ENCODE results near the gene CERKL.
A peak's percentile ranks its signal among the peaks of the same experiment; 100 is the strongest.

CERKL gene

DNA sequence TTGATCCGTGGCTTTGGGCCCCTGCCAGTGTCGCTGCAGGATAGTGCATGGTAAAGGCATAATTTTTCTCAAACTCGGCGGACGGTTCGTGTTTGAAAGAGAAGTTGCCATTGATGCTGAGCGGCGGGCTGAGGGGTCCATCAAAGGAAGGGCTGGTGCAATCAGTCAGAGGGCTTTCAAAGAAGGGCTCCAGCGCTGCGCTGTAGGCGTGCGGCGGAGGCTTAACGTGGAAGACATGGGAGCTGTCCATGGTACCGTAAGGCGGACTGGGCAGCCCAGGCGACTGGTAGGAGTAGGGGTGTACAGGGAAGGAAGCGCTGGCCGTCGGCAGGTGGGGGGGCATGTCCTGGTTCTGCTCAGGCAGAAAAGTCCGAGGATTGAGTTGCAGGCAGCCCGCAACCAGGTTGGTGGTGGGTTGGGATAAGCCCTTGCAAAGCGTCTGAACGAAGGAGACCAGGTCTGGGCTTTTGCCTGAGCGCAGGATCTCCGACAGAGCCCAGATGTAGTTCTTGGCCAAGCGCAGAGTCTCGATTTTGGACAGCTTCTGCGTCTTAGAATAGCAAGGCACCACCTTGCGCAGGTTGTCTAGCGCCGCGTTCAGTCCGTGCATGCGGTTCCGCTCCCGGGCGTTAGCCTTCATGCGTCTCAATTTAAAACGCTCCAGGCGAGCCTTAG lies 21.1 kb upstream of the CERKL start:
- DNase-seq, result peak; percentile 47

DNA sequence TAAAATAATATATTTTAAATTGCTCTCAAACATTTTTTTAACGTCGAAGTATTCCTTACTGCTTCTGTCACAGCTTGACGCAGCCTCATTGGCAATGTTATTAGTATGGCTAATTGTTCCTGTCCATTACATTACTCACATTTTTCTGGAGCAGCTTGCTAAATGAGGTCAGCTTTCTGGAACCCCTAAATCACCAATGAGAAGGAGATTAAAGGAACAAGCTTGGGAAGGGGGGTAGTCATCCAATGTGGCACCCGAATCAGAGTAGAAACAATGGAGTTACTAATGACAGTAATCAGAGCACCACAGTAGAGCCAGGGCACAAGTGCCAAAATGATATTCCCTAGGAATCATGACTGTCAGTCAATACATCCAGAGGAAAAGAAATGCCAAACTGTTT lies 18.3 kb upstream of the CERKL start:
- DNase-seq, result no peak

DNA sequence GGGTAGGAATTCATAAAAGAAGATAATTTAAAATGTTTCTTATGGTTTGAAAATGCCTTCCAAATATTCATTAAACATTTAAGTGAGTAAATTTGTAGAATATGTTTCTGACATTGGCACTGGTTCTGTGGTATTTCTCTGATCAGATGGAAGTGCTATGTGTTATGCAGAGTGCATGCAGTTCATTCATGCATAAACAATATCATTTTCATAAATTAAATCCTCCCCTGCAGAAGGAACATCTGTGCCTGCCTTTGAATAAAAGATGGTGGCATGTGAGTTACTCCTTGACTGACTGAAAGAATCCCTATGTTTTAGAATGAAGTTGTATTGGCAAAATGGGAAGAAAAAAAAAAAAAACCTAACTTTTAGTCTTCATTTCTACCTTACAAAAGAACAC lies 17.6 kb upstream of the CERKL start:
- no peak for DNase-seq

DNA sequence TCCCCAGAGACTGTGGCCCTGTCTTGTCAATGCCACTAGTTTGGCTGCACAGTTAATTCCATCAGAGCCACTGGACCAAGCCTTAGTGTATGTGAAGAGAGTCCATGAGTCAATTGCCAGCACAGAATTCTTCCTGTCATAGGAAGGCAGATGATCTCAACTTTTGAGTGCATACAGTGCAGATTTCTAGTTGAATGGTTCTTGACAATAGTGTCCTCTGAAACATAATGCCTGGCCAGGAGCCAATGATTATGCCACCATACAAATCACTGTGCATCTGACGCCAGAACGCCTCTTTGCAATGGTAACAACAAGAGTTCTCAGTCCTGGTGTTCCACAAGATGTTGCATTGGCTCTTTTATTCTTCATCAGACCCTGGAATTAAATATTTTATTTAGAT lies 16.3 kb upstream of the CERKL start:
- no peak for DNase-seq

DNA sequence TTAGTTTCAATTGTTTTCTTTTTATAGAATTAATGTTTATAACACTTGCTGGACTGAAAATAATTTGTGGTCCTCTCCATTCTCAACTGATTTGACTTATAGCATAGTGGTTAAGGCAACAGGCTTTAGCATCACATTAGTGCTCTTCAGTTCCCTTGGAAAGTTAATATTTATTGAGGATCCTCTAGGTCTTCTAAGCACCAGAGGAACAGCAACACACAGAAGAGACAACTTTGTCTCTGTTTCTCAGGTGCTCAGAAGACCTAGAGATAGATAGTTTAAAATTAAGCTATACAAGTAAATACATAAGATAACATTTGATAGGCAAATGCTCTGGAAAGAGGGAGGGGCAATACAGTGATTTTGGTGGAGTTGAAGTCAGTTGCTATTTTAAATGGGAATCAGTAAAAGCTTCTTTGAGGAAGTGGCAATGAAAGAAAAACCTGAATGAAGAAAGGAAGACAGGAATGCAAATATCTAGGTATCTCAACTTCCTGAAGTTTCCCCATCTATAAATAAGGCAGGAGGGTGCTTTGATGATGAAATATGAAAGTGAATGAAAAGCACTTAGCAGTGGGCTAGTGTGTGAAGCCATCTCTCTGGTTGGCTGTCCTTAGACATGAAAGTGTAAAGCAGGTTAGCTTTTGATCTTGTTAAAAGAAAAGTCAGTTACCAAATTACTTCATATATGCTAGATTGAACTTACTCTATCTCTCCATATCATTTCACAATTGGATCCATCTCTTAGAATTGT lies 15.5 kb upstream of the CERKL start:
- DNase-seq, result no peak

DNA sequence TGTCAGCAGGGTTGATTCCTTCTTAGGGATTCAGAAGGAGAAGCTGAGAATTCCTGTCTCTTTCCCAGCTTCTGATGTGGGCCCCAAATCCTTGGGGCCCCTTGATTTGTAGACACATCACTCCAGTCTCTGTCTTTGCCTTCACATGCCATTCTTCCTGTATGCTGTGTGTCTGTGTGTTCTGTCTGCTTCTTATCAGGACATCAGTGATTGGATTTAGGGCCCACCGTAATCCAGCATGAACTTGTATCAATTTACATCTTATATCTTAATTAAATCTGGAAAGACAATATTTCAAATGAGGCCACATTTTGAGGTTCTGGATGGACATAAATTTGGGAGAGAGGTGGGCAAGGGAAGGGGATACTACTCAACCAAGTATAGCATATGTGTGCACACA lies 13.7 kb upstream of the CERKL start:
- DNase-seq, result no peak

DNA sequence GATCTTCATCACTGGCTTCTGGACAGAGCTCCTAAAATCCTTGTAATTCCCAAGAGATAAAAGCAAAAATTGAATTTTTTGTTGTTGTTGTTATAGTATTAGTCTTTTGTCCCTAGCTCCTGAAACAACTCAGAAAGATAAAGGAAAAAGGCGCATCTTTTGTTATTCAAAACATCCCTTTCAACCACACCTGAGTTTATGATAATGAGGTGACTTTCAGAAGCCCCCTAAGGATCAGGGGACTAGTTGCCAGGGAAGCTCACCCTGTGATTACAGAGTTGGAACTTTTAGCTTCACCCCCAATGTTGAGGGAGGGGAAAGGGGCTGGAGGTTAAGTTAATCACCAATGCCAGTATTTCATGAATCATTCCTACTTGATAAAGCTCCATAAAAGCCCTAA lies 10.3 kb upstream of the CERKL start:
- no peak for DNase-seq

DNA sequence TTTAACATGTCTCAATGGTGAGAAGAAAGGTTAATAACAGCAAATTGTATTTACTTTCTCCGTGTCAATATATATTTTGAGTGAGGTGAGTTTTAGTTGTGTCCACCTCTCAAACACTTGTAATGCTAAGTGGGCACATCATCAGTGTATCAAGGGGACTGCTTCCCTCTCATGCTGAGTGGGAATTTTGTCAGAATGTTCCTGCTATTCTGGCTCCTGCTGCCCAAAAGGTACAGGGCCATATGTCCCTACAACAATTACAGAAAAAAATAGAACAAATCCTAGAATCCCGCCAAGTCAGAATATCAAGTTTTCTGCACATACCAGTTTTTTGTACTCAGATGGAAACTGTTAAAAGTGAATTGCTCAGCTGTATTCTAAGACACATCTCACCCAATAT lies 5.4 kb upstream of the CERKL start:
- no peak for DNase-seq

DNA sequence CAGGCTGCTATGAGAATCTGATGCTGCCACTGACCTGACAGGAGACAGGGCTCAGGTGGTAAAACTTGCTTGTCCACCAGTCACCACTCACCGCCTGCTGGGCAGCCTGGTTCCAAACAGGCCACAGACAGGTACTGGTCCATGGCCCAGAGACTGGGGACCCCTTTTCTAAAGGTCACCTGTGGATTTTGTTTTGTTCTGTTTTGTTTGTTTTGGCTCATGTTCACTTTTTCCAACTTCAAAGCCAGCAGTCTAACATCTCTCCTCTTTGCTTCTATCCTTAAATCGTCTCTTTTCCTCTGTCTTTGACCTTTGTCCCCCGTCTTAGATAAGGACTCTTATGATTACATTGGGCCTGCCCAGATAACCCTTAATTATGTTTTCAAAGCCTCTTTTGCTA lies 3.3 kb upstream of the CERKL start:
- no peak for DNase-seq

DNA sequence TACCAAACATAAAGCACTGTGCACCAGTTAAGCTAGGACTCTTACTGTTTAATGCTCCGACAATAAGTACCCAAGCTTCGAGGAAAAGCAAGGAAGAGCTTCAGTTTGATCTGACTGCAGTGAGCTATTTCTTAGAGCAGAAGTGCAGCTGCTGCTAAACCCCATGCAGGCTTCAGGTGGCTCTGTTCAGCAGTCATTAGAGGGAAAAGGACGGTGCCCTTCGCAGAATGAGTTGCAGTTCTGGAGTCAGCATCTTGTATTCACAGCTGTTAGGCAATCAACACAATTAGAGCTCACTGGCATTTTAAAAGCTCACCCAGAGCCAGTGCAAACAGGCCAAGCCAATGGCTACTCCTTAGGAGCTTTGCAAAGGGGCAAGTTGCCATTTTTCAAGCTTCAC lies 1.5 kb upstream of the CERKL start:
- no peak for DNase-seq

DNA sequence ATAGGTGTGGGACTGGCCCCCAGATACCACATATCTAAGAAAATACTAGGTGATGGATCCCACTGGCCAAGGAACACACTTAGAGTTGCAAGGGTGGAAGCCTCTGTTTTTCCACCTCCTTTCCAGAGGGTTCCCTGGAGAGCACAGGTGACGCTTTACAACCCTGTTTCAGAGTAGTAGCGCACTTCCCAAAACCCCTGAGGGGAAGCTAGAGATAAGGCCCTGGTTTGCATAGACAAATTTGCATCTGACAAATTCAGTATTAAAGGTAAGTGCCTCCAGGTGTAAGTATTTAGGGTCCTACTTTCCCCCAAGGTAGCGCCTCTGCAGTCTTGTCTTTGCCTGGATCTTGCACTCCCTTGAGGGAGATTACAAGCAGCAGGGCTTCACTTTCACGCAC lies 474 bp upstream of the CERKL start:
- DNase-seq, result no peak

DNA sequence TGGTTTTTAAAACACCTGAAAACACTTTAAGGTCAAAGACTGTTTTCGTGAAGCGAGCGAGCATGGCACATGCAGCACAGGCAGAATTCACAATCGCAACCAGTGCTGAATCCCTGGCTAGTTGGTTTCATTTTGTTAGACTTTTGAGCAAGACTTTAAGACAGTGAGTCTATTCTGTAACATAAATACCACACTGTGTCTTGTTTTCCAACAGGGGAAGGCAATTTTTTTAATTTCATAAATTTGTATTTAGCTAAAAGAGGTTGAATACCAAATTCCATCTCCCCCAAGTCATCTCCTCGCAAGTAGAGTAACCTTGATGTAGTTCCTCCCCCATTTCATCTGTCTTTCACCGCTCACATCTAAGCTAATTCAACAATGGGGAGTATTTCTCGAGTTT lies 1.4 kb downstream of the CERKL start:
- DNase-seq, result no peak

DNA sequence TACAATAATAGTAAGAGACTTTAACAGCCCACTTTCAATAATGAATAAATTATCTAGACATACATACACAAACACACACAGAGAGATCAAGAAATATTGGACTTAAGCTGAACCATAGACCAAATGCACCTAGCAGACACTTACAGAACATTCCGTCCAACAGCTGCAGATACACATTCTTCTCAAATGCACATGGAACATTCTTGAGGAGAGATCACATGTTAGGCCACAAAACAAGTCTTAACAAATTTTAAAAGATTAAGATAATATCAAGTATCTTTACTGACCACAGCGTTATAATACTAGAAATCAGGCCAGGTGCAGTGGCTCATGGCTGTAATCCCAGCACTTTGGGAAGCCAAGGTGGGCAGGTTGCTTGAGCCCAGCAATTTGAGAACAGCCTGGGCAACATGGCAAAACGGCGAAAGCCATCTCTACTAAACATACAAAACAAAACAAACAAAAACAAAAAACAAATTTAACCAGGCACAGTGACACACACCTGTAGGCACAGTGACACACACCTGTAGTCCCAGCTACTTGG lies 7.4 kb downstream of the CERKL start:
- no peak for DNase-seq

DNA sequence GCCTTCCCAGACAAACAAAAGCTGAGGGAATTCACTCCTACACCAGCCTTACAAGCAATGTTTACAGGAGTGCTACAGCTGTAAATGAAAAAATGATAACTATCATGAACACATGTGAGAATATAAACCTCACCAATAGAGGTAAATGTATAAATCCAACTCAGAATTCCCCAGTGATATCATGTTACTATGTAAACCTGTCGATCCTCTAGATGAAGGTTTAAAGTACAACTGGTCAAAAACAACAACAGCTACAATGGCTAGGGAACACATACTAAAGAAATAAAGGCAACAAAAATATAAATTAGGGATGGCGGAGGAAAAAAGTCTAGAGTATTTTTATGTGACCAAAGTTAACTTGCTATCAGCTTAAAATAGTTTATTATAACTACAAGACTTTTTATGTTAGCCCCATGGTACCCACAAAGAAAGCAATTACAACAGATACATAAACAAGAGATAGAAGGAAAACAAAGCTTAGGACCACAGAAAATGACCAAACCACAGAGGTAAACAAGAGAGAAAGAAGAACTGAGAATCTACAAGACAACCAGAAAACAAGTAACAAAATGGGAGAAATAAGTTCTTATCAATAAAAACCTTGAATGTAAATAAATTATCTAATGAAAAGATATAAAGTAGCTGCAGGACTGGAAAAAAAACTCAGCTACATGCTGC lies 8.3 kb downstream of the CERKL start:
- no peak for DNase-seq

DNA sequence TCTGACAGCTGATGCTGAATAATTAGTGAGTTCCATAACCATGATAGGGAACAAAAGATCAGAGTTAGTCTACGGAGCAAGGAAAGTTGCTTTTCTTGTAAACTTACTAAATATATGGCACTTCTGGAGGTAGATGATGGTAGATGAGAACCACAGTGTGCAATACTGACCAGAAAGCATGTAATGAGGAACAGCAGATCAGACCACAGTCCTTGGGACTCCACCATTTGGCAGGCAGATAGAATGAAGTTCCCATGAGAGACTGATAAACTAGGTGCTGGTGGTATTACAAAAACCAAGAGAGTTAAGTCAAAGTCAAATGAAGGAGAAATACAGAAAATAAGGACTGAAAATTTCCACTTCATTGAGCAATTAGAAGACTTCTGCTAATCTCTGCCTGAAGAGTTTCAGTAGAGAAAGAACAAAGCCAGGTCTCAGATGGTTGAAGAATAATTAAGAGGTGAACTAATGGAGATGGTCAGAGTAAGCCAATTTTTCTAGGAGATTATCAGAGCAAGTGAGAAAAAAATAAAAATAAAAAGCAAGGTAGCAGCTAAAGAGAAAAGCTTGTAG lies 10.4 kb downstream of the CERKL start:
- DNase-seq, result no peak

DNA sequence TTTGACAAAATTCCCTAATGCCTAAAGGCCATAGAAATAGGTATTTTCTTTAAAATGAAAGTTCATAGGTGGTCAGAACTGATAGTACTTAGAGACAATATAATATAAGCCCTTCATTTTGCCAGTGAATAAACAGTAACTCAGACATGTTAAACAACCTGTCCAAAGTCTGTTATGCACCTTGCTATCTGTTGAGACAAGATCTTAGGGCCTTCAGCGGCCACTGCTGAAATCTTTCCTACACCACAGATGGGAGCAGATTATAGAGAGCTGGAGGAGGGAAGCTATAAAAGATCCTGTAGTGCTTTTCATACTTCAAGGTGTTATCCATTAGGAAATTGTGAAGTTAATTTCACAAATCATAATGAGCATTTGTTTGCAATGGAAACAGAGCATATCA lies 13.8 kb downstream of the CERKL start:
- no peak for DNase-seq

DNA sequence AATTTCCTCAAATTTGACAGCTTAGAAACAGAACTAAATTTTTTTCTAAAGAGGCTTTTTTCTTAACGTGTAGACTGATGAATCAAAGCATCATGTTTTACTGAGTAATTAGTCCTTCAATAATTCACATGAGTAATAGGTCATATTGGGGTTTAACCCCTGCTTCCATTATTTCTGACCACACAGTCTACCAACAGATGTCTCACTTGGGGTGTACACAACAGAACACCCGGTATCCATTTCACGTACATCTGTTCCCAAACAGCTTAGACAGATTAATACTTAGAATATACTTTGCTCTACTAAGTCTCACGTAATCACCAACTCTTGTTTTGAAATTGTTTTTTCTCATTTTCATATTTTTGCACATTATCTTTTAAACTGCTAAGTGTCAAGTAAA lies 14.8 kb downstream of the CERKL start:
- DNase-seq, result no peak

DNA sequence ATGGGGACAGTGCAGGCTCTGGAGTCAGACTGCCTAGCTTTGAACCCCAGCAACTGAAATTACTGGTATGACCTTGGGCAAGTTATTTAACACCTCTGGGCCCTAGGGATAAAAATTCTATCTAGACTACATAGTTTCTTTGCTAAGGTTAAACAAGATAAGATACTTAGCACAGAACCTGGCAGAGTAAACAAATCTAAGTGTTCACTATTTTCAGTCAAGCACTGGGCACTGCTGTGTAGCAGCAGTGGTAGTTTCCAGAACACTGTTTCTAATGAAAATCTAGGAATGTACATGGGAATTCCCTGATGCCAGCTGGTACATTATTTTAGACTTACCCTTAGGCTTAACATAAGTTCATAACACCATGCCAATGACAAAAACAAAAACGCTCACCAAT lies 17.2 kb downstream of the CERKL start:
- no peak for DNase-seq

DNA sequence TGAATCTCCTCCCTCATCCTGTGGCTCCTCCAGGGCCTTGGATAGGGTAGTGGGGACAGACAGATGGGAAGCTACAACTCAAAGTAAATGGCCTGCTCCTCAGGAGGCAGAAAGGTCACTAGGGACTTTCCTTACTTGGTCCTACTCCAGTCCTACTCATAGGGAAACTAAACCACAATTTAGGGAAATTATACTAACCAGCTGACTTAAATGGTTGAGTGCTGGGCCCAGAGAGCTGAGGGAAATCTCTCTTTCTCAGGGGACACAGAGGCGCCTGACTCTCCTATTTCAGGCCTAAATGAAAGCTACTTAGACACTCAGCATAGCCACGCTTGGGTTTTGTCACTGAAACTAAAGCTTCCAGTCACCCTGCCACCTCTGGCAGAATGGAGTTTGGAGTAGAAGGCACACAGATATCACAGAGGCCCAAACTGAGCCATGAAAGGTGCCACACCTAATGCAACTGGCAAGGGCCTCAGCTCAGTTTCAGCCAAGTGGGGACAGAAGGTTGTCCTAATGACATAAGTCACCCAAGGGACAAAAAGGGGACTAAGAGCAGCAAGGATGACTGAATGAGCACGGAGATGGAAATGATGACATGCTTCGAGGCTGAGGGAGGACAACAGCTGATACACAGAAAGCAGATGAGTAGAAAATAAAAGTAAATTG lies 24.0 kb downstream of the CERKL start:
- DNase-seq, result no peak

DNA sequence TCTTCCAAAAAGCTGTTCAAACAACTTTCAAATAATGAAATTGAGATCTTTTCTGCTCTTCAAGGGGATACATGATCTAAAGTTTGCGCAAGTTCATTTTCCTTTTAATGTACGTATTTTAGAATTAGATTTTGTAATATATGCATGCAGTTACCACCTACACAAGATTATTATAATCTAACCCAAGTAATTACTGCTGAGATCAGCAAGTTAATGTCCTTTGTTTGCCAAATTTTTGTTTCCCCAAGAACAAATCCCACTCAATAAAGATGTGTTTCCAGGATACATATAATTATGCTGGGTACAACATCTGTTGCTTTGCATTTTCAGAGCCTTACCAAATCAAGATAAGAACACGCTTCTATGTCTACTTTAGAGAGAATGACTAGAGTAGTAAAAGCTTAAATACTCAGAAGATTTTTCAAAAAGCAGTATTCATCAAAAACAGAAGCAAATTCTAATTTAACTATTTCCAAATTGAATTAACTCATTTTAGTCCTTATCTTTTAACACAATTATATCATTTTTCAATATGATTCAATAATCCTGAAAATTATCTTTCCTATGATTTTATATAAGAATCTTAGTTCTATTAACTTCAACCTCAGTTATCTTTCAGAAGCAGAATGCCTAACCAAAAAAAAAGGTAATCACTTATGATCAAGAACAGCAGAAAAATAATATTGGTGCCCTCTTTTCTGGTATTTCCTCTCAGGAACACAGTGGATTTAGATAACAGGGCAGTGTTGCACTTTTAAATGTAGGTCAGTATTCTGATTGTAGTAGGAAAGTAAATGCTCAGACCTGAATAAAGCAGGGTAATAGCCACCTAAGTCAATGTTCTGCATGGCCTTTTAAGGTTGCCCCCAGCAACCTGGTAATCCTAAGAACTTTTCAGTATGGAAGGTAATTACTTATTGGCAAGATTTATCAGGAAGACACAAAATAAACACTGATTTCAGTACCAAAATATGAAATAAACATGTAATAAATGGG lies 28.0 kb downstream of the CERKL start:
- DNase-seq, result no peak

DNA sequence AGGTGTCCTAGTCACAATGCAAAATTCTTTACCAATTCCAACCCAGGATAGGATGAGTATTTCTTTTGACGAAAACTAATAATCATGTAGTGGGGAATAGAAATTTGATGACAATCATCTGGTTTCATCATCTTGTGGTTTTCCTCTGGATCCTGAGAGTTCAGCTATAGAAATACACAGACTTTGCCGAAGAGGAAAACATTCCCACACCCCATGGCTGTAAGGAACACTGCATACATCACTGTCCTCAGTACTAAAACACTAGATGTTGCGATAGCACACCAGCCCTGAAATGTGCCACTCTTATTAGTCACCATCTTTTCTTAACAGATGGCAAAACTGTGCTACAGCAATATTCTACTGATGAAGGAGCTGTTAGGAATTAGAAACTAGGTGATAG lies 29.4 kb downstream of the CERKL start:
- no peak for DNase-seq

DNA sequence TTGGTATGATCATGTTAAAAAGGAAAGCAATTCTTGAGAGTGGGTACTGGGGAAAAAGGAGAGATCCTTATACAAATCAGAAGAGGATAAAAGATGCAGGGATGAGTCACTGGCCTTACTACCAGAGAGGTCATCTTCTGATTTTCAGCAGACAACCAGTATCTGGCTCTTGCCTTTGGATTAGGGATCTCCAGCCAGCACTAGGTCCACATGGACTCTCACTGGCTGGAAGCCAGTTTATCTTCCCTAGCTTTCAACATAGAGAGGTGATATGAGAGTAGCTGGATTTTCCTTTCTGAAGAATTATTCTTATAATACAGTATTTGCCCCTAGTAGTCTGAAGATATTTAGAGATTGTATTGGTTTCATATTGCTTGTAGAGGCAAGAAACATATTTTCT lies 30.2 kb downstream of the CERKL start:
- no peak for DNase-seq
